Right lung (tissue), 5 donors: ENCODE data around the gene KLF7. TPM values are rescaled to one million over a fixed set of nuclear protein-coding genes. Genes with fewer than 3 reads are reported as not detected.
"Not testable (repeated sequence)": the region's sequence is repeated elsewhere in the genome, so short reads cannot be mapped to it uniquely, and the experiment has no call there.

ENCODE experiments used
- DNase-seq, 2 donors: peaks; one replicate each; pipeline ENCODE4 v3.0.0-alpha.2; 2013
- polyA plus RNA-seq, 5 donors: library from polyadenylated mRNA; unstranded; fragments of 120-200 nt; gene quantifications; one replicate each; pipeline versions ENCODE4 v1.2.1 to v1.2.3, GENCODE V29; 2013; ENCODE audit warnings: inconsistent platforms in 1 of 5, low replicate concordance in 1 of 5; ENCODE audit not compliant: insufficient read length in 5 of 5, insufficient read depth in 1 of 5

KLF7 gene
- polyA plus RNA-seq, 5 donors: 12.9 to 19.6 (median 17.5) TPM

DNA sequence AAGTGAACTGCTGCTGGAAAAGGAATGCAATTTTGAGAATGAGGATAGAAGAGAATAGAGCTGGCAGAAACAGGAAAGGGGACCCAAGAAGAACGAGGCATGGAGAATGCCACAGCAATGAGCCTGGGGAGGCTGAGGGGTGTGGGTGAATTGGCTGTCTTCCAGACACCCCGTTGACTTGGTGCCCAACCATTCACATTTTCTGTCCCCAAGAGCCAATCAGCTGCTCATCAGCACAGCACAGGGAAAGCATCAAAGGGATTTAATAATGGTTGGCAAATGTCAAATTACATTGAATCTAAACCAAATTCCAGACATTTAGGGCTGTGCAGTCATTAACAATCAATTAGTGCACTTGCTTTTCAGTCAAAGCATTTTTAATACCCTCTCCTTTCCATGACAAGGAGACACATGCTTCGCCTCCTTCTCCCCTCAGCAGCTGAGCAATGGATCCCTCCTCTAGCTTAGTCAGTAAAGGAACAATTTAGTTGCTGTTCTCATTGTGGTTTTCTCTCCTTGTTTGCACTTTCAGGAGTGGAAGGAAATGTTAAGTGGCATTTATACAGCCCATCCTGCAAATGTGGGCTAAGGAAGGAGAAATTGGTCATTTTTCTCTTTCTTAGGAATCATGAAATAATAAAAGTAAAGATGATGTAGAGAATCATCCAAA lies 98.8 kb downstream of the KLF7 start:
- DNase-seq: no peak

DNA sequence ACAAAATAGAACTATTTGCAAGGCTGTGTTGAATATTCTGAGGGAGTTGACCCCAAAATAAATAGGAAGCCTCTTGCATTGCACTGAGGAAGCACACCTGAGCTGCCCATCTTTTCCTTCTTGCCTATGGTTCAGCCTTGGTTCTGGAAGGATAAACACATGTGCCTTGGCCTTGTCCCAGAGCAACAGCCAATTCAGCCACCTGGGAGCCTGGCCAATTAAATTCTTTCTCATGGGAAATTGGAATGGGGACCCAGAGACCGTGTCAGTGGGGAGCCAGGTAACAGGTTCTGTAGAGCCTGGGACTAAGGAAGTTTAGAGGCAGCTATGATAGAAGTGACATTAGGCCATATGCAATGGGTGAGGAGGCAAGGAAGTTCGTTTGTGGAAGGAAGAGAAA lies 99.6 kb downstream of the KLF7 start:
- DNase-seq: no peak

DNA sequence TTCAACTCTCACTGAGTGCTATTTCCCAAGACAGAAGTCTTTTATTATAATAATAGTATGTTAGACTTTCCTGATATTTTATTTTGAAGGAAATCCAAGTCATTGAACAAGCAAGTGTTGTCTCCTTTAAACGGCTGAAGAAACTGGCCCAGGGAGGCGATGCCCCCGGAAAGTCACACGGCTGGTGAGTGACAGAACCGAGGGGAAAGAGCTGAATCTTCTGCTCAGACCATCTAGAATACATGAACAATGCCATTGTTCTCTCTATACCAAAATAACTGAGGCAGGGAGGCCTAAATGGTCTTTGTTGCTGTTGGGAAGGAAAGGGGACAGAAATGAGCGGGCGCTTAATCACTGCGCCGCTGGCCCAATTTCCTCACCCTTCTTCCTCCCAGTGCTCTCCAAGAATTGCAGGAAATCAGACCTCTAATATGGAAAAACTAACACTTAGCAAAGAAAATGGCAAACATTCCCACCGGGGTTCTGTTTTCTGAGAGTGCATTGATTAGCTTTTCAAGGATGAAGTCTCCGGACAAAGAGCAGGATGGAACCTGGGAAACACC lies 101.5 kb downstream of the KLF7 start:
- no peak for DNase-seq

DNA sequence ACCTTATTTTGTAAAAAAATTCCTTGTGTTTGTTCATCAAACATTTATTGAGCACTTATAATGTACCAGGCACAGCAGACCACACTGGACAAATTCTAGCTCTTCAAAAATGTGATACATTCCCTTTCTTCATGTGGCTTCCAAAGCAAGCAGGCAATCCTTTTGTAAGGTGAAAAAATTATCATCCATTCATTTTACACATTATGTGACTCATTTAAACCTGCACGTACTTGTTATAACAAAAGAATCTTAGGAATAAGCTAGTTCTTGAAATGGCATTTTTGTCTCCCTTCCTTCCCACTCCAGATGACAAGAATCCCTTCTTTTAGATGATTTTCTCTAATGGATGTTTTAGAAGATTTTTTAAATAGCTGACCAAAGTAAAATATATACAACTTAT lies 104.6 kb downstream of the KLF7 start:
- no peak for DNase-seq

DNA sequence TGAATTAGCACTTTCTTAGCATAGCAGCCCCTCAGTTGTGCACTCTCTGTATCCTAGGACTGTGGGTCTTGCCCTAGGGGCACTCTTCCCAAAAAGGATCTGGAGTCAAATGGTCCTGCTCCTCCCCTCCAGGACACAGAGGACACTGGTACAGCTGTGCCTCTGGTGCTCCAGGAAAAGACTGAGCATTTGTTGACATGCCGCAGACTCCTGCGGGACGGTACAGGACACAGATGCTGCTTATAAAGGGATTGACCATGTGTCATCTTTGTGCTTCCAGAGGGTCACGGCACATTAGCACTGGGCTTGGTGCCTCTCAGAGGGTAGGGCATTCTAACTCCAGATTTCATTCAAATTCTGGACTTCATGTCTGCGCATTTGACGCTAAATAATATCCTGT lies 110.5 kb downstream of the KLF7 start:
- no peak for DNase-seq

DNA sequence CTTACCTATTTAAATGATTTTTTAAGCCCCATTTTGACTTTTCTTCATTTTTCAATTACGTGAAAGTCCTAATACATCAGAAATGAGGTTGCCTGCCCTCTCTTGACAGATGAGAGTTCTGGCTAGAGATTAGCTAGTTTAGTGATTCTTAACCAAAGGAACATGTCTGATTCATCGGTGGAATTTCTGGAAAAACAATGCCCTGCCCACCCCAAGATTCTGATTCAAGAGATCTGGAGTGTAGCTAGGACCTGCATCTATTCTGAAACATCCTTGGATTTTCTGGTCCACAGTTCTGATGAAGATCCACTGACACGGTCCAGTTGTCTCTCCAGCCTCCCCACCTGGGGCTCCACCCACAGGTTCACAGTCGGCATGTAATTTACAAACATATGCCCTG lies 111.2 kb downstream of the KLF7 start:
- no peak for DNase-seq

DNA sequence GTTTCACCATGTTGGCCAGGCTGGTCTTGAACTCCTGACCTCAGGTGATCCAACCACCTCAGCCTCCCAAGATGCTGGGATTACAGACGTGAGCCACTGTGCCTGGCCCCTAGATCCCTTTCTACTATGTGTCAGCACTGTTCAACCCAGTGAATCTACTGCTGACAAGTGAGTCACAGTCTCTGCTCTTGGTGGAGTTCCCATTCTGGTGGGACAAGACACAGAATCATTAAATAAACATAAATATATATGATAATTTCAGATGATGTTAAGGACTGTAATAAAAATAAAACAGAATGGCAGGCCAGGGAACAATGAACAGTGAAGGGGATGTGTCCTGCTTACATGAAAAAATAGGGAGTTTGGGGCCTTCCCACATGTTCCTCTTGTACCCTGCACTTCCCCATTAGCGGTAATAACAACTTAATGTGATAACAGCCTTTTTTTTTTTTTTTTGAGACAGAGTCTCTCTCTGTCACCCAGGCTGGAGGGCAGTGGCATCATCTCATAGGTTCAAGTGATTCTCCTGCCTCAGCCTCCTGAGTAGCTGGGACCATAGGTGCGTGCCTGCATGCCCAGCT lies 114.3 kb downstream of the KLF7 start:
- no peak for DNase-seq

DNA sequence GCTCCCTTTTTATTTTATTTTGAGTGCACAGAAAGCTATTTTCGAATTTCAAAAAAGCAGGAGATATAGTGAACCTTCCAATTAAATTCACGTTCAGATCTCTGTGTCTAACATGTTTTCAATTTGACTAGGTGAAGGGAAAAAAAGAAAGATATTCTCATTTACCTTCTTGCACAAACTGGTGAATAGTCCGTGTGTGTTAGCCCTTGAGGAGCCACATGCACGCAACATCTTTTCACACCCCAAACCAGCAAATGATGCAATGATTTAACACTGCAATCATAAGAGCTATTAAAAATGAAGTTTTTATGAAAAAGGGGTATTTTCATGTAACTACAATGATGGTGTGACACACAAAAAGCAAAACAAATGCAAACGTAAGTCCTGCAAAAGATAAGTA lies 116.6 kb downstream of the KLF7 start:
- DNase-seq: no peak

DNA sequence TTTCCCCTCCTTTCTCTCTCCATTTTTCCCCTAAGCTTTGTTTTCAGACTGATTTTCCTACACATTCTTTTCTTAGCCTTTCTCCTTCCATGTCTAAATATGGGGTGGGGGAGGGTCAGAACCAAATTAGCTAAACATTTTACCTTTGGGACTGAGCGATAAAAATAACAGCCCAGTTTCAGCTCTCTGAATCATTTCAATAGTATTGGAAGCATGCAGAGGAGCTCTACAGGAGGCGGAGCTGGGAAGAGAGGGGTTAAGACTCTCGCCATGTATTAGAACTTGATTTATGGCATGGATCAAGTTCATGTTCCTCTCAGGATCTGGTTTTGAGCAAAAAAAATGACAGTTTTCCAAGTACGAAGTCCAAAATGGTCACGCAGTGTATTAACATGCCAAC lies 117.3 kb downstream of the KLF7 start:
- no peak for DNase-seq

DNA sequence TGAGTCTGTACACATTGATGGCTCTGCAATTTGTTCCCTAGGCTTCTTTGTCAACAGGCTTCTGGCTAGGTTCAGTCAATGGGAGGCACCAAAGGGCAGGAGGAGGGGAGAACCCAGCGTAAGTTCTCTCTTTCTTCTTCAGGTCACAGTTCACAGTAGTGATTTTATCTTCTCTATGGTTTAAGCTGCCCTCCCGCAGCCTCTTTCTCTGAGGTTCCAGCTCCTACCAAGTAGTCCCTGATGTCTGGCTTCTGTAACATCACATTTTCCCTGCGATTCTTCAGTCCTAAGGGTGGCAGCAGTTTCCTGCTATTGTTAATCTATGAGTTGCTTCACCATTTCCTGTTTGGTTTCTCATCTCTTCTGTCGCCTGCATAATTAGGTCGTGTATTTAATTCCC lies 119.0 kb downstream of the KLF7 start:
- peak in 1 of 2 donors; percentile 7 for DNase-seq

DNA sequence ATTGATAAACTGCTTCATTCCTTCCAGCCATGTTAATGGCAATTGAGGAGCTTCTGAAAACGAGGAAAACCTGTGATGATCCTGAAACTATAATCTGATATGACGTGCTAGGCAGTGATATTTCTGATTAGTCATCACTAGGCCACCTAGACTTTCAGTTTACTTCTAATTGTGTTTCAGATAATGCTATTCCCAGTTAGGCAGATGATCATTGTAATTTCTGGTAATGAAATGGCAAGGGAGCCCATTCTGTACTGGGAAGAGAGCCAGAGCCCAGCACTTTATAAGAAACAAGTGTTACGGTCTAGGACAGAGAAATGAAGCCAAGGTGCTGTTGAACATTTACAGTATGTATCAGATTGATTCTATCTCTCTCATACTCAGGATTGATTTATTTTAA lies 120.2 kb downstream of the KLF7 start:
- DNase-seq: no peak

DNA sequence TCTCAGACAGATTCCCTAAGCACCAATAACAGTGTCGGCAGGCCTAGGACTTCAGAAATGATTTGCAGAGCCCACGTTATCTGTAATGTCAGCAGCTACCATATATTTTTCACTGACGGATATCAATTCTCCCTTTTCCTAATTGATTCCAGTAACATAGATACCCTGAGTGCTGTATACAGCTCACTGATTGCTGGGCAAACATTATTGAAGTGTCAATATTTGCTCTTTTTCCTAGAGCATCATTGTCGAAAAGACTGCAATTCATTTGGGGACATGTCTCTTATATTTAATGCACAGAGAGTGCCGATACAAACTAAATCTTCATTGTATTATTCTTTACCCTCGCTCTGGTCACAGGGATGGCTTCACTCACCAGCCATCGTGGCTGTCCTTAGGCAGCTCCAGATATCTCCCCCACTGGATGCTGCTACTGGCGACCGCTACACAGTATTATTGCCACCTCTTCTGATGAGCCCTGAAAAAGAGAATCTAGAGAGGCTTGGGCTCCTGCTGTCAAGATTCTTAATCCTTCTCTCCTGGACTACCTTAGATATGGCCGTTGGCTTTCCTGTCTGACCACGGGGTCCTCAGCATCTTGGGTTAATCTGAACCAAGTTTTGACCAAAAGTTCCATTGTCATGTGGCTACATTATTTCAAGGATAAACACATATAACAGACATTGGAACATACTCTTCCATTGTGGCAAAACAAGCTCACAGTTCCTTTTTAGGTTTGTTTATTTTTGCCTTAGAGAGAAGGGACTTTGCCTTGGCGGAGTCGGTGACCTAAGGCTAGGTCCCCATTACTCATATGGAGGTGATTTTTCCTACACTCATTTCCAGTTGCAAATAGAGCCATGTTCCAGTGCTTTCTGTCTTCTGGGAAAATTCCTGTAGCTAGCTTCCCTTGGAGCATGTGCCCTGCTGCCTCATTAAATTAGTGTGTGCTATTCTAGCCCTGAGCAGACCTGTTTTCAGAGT lies 121.1 kb downstream of the KLF7 start:
- DNase-seq: no peak

DNA sequence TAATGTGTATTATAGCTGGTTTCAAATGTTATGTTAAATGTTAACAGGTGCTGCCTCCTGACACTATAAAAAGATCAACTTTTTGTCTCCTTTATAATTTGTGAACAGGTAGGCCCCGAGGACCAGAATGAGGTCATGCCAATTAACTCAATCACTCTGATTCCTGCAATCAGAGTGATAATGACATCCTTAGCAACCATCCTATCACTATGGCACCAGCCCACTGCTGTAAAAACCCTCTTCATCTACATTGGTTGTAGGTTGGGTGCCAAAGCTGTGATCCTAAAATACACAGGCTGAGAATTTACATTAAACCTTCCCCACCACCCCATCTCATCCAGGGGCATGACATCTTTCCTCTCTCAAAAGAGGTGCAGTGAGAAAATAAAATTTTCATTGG lies 122.9 kb downstream of the KLF7 start:
- DNase-seq: no peak

DNA sequence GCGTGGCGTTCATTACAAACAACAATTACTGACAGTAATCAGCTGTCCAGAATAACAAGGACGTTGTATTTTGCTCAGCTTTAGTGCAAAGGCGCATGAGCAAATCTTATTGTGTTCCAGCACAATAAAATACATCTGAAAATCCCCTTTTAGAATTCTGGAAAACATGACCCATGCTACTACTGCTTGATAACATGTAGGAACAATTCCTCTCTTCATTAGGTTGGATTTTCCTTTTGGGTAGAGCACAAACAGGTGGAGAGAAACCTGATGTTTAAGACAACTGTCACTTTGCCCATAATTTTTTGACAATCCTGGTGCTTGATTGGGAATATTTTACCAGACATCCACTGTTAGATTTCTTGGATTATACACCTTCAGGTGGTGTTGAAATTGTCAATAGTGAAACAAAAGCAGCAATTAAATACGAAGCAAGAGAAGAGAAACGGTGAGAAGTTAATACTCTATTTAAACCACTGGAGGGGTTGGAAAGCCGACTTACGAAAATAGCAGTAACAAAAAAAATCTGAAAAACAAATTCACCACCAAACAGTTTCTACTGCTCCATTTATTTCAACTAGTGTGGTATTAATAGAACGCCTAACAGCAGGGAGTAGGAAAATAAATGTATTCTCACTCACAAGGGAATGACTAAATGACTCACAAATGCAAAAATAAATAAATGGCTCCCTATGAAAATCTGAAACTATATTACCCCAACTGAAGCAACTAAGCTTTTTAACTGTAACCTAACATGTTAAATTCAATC lies 123.8 kb downstream of the KLF7 start:
- no peak for DNase-seq

DNA sequence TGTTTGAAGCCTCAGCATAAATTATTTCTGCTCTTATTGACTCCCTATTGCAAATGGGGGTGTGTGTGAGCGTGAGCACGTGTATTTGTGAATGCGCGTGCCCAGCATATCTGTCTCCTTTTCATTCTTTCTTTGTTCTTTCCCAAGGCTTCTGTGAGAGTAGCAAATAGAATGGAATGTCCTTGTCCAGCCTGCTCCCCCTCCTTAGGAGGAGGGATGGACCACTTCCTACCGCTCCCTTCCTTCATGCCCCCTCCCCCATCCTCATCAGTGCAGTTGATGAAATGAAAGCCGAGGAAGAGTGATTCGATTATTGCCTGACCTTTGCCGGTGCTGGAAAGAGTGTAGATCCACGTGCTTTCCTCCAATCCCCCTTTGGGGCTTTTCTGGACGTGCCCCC lies 124.5 kb downstream of the KLF7 start:
- no peak for DNase-seq

DNA sequence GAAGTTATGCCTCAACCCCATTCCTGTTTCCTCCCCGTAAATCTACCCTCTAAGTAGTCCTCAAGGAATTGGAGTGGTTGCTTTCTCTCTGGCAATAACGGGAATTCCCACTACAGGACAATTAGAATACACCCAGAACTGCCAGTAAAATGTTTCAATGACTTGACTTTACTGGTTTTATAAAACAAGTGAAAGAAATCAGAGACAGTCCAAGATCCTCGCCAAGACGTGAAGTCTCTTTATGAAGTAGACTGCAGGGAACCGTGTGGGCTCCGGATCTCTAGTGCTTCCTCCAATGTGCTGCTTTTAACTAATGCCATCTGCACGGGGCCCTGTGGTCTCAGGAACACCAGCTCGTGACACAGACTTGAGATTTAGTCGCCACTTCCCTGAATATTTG lies 125.1 kb downstream of the KLF7 start:
- DNase-seq: no peak

DNA sequence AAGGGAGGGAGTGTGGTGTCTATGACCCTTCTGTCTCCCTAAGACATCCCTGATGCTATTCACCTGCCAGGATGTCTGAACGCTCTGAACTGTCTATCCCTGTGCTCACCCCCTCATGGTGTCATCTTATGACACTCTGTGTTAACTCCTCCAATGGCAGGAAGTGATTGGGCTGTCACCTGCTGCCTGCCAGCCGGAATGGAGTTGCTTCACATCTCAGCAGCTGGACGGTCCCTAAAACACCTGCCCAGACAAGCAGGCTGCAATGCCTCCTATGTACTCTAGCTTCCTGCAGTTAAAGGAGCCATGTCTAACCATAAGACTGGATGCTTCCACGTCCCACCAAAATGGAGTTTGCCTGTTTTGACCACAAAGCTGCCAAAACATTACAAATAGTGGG lies 126.5 kb downstream of the KLF7 start:
- DNase-seq: no peak

DNA sequence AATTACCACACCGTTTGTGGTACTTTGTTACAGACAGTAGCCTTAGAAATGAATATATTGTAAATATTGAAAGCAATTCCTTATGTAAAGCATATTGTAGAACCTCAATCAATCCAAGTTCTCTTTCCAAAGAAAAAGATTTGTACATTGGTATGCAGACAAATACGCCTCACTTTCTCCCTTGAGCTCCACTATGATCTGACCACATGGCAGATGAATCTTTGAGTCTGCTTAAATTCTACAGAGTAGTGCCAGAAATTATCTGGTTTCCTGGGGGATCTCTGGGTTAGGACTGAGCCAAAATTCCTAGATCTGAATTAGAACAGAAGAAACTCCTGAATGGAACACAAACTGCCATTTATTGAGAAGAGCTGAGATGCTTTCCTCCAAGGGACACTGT lies 127.4 kb downstream of the KLF7 start:
- DNase-seq: no peak

DNA sequence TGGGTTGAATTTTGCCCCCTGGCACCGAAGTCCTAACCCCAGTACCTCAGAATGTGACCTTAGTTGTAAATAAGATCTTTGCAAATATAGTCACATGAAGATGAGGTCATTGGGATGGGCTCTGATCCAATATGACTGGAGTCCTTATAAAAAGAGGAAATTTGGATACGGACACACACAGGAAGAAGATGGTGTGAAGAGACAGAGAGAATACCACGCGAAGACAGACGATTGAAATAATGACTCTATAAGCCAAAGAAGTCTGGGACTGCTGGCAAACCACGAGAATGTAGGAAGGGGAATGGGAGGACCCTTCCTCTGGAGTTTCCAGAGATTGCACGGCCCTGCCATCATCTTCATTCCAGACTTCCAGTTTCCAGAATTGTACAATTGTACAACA lies 127.9 kb downstream of the KLF7 start:
- DNase-seq: no peak

DNA sequence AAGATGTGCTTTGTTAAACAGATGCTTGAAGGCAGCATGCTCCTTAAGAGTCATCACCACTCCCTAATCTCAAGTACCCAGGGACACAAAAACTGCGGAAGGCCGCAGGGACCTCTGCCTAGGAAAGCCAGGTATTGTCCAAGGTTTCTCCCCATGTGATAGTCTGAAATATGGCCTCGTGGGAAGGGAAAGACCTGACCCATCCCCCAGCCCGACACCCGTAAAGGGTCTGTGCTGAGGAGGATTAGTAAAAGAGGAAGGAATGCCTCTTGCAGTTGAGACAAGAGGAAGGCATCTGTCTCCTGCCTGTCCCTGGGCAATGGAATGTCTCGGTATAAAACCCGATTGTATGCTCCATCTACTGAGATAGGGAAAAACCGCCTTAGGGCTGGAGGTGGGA lies 128.7 kb downstream of the KLF7 start:
- not testable (repeated sequence) for DNase-seq

DNA sequence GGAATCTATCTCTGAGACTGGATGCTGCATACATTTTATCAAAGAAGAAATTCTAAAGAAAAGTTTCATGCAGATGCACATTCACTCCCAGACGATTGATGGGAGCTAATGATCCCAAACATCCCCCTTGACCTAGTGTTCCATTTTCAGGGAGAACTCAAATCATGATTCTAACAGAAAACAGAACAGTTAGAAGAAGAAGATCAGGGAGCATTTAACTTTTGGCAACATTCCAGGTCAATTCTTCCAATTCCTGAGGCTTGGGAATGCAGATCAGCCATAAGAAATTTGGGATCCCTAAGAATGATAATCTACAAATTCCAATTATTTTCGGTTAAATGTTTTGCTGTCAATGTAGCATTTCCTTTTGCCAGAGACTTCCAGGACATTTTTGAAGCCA lies 129.9 kb downstream of the KLF7 start:
- DNase-seq: no peak

DNA sequence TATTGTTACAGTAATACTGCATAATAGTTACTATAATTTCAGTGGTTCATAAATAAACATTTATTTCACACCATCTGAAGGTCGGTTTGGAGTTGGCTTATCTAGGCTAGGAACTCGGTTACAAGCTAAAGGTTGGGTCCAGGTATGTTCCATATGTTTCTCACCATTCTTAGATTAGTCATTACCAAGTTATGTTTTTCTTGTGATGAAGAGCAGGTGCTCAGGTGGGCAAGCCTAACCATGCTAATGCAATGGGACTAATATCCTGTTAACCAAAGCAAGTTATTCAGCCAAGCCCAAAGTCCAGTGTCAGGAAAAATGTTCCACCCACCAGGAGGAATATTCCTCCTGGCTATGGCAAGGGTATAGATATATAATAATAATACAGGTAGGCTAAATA lies 133.3 kb downstream of the KLF7 start:
- DNase-seq: no peak
